ENCODE data around the gene IPPK.

The IPPK gene

DNA sequence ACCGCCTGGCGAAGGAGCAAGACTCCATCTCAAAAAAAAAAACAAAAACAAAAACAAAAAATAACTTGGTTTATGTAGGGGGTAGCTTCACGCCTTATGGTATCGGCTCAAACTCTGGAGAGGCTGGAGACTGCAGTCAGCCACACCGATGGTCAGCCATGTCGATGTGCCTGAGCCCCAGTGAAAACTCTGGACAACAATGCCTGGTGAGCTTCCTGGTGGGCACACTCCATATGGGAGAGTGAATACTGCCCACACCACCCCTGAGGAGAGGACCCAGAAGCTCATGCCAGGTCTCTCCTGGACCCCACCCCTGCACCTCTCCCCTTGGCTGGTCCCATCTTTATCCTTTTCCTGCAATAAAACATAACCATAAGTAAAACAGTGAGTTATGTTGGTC is 19.6 kb downstream of the IPPK start:
- peaks cover 42 to 45% of the 10 kb centered on the region in 2 donors for H3K36me3 ChIP-seq (ENCODE audit: control insufficient read depth in 2 of 2, insufficient read depth in 2 of 2, low read length in 2 of 2)
- no peaks in the 10 kb centered on the region for H3K9me3 ChIP-seq (ENCODE audit: control insufficient read depth in 2 of 2, low read length in 2 of 2)
- H3K4me1 ChIP-seq (ENCODE audit: control insufficient read depth in 2 of 2, insufficient read depth in 2 of 2, low read length in 2 of 2), result peaks cover 3 to 5% of the 10 kb centered on the region in 2 donors
- H3K27ac ChIP-seq (ENCODE audit: low read depth in 2 of 2, low read length in 2 of 2), result no peak overlapping the region
- no peaks in the 10 kb centered on the region for H3K27me3 ChIP-seq (ENCODE audit: control insufficient read depth in 2 of 2, insufficient read depth in 2 of 2, low read length in 2 of 2)
- H3K4me3 ChIP-seq (ENCODE audit: low read length in 2 of 2), result no peak overlapping the region
- no peak overlapping the region for H3K9ac ChIP-seq (ENCODE audit: low read depth in 1 of 2, low read length in 2 of 2)

- H3K27me3 ChIP-seq (ENCODE audit: control insufficient read depth in 2 of 2, insufficient read depth in 2 of 2, low read length in 2 of 2), result no peaks in the 10 kb centered on the region
- no peaks in the 10 kb centered on the region for H3K4me1 ChIP-seq (ENCODE audit: control insufficient read depth in 2 of 2, insufficient read depth in 2 of 2, low read length in 2 of 2)
- H3K27ac ChIP-seq (ENCODE audit: low read depth in 2 of 2, low read length in 2 of 2), result no peak overlapping the region
- peaks cover 45 to 50% of the 10 kb centered on the region in 2 donors for H3K36me3 ChIP-seq (ENCODE audit: control insufficient read depth in 2 of 2, insufficient read depth in 2 of 2, low read length in 2 of 2)
- H3K9me3 ChIP-seq (ENCODE audit: control insufficient read depth in 2 of 2, low read length in 2 of 2), result no peaks in the 10 kb centered on the region
- H3K4me3 ChIP-seq (ENCODE audit: low read length in 2 of 2), result no peak overlapping the region
- H3K9ac ChIP-seq (ENCODE audit: low read depth in 1 of 2, low read length in 2 of 2), result no peak overlapping the region
Measured at GRCh38 chr9:92649007-92649406, 20.9 kb downstream of the IPPK start.

DNA sequence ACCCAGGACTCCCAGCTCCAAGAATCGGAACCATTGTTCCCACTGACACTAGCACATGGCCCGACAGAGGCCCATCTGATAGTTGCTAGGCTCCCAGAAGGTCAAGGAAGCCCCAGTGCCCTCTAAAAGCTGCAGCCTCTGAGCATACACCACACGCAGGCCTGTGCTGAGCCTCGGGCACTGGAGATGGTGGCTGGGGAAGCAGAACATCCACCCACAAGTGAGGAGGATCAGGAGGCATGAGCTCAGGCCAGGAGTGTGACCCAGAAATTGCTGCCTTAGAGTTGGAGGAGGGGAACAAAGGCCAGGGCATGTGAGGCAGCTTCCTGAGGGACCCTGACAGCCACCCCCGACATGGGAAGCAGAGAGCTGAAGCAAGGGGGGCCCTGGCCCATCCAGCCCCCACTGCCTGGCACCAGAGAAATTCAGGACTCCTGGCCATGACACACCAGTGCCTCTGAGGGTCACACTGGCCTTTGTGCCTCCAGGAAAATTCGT is 21.4 kb downstream of the IPPK start:
- Histone ChIP-seq H3K9me3 (ENCODE audit: control insufficient read depth in 2 of 2, low read length in 2 of 2) (no peaks in the 10 kb centered on the region), H3K4me1 (ENCODE audit: control insufficient read depth in 2 of 2, insufficient read depth in 2 of 2, low read length in 2 of 2) (no peaks in the 10 kb centered on the region), H3K36me3 (ENCODE audit: control insufficient read depth in 2 of 2, insufficient read depth in 2 of 2, low read length in 2 of 2) (peaks cover 50 to 52% of the 10 kb centered on the region in 2 donors), H3K9ac (ENCODE audit: low read depth in 1 of 2, low read length in 2 of 2) (no peak overlapping the region), H3K4me3 (ENCODE audit: low read length in 2 of 2) (no peak overlapping the region), H3K27me3 (ENCODE audit: control insufficient read depth in 2 of 2, insufficient read depth in 2 of 2, low read length in 2 of 2) (no peaks in the 10 kb centered on the region), H3K27ac (ENCODE audit: low read depth in 2 of 2, low read length in 2 of 2) (no peak overlapping the region)

DNA sequence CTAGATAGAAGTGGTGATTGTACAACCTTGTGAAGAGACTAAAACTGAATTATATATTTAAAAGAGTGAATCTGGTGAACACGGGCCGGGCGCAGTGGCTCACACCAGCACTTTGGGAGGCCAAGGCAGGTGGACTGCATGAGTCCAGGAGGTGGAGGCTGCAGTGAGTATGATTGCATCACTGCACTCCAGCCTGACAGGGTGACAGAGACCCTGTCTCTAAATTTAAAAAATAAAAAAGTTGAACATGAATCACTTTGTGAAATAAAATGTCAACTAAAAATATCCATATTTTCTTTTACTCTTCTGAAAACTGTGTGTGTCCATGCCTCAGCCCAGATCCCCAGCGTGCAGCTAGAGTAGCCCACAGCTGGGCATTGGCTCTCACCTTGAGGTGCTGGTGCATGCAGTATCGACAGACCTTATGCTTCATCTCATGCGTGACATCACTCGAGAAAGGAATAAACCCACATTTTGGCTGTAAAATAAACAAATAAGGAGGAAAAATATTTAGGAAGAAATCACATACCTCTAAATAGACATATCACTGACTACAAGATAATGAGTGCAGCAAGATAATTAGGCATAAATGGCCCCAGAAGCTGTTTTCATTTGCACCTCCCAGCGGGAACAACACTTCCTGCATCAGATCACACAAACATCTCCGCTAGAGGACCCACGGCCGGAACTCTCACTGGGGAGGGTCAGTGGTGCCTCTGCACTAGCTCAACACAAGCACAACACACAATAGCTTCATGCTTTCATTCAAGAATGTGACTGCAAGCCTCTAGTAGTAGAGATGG is 22.1 kb downstream of the IPPK start:
- no peaks in the 10 kb centered on the region for H3K9me3 ChIP-seq (ENCODE audit: control insufficient read depth in 2 of 2, low read length in 2 of 2)
- H3K9ac ChIP-seq (ENCODE audit: low read depth in 1 of 2, low read length in 2 of 2), result no peak overlapping the region
- H3K4me1 ChIP-seq (ENCODE audit: control insufficient read depth in 2 of 2, insufficient read depth in 2 of 2, low read length in 2 of 2), result no peaks in the 10 kb centered on the region
- H3K27me3 ChIP-seq (ENCODE audit: control insufficient read depth in 2 of 2, insufficient read depth in 2 of 2, low read length in 2 of 2), result no peaks in the 10 kb centered on the region
- H3K36me3 ChIP-seq (ENCODE audit: control insufficient read depth in 2 of 2, insufficient read depth in 2 of 2, low read length in 2 of 2), result peaks cover 46 to 58% of the 10 kb centered on the region in 2 donors
- H3K27ac ChIP-seq (ENCODE audit: low read depth in 2 of 2, low read length in 2 of 2), result no peak overlapping the region
- no peak overlapping the region for H3K4me3 ChIP-seq (ENCODE audit: low read length in 2 of 2)

- Histone ChIP-seq H3K9me3 (ENCODE audit: control insufficient read depth in 2 of 2, low read length in 2 of 2) (no peaks in the 10 kb centered on the region), H3K27ac (ENCODE audit: low read depth in 2 of 2, low read length in 2 of 2) (no peak overlapping the region), H3K27me3 (ENCODE audit: control insufficient read depth in 2 of 2, insufficient read depth in 2 of 2, low read length in 2 of 2) (no peaks in the 10 kb centered on the region), H3K36me3 (ENCODE audit: control insufficient read depth in 2 of 2, insufficient read depth in 2 of 2, low read length in 2 of 2) (peaks cover 61 to 69% of the 10 kb centered on the region in 2 donors), H3K4me1 (ENCODE audit: control insufficient read depth in 2 of 2, insufficient read depth in 2 of 2, low read length in 2 of 2) (no peaks in the 10 kb centered on the region), H3K9ac (ENCODE audit: low read depth in 1 of 2, low read length in 2 of 2) (no peak overlapping the region), H3K4me3 (ENCODE audit: low read length in 2 of 2) (no peak overlapping the region)
Measured at GRCh38 chr9:92645041-92645440, 24.9 kb downstream of the IPPK start.

DNA sequence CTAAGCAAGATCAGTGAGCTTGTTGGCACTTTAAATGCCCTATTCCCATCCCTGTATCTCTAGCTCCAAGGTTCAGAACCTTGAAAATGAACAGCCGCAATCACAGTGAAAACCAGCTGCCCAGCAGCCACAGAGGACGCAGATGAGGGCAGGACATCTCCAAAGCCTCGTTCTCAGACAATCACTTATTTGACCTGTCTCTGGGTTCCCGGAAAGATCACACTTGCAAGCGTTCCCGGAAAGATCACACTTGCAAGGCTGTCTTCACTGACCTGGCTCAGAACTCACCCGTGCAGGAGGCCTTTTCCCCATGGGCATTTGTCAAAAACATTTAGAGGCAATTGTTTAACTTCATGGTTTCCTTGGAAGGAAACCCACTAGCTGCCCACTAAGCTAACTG is 25.7 kb downstream of the IPPK start:
- Histone ChIP-seq H3K27ac (ENCODE audit: low read depth in 2 of 2, low read length in 2 of 2) (no peak overlapping the region), H3K4me3 (ENCODE audit: low read length in 2 of 2) (no peak overlapping the region), H3K9me3 (ENCODE audit: control insufficient read depth in 2 of 2, low read length in 2 of 2) (no peaks in the 10 kb centered on the region), H3K27me3 (ENCODE audit: control insufficient read depth in 2 of 2, insufficient read depth in 2 of 2, low read length in 2 of 2) (no peaks in the 10 kb centered on the region), H3K4me1 (ENCODE audit: control insufficient read depth in 2 of 2, insufficient read depth in 2 of 2, low read length in 2 of 2) (no peaks in the 10 kb centered on the region), H3K9ac (ENCODE audit: low read depth in 1 of 2, low read length in 2 of 2) (no peak overlapping the region), H3K36me3 (ENCODE audit: control insufficient read depth in 2 of 2, insufficient read depth in 2 of 2, low read length in 2 of 2) (peaks cover 58 to 69% of the 10 kb centered on the region in 2 donors)

DNA sequence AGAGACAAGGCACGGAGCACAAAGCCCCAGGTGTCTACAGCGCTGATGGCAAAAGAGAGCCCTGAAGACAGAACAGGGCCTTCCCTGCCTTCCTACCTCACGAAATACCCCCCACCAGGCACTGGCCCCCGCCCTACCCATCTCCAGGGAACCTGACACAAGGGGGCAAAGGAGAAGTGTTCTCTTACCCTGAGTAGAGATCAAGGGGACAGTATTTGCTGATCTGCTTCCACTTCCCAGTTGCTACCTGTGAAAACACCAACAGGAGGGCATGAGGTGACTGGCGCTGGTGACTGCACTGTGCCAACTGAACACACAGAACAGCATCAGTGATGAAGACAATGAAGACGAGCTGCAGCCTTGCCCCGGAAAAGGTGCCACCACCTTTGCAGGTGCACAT is 27.4 kb downstream of the IPPK start:
- no peak overlapping the region for H3K9ac ChIP-seq (ENCODE audit: low read depth in 1 of 2, low read length in 2 of 2)
- no peaks in the 10 kb centered on the region for H3K4me1 ChIP-seq (ENCODE audit: control insufficient read depth in 2 of 2, insufficient read depth in 2 of 2, low read length in 2 of 2)
- no peak overlapping the region for H3K27ac ChIP-seq (ENCODE audit: low read depth in 2 of 2, low read length in 2 of 2)
- H3K36me3 ChIP-seq (ENCODE audit: control insufficient read depth in 2 of 2, insufficient read depth in 2 of 2, low read length in 2 of 2), result peaks cover 44 to 67% of the 10 kb centered on the region in 2 donors
- no peak overlapping the region for H3K4me3 ChIP-seq (ENCODE audit: low read length in 2 of 2)
- H3K27me3 ChIP-seq (ENCODE audit: control insufficient read depth in 2 of 2, insufficient read depth in 2 of 2, low read length in 2 of 2), result no peaks in the 10 kb centered on the region
- H3K9me3 ChIP-seq (ENCODE audit: control insufficient read depth in 2 of 2, low read length in 2 of 2), result no peaks in the 10 kb centered on the region

DNA sequence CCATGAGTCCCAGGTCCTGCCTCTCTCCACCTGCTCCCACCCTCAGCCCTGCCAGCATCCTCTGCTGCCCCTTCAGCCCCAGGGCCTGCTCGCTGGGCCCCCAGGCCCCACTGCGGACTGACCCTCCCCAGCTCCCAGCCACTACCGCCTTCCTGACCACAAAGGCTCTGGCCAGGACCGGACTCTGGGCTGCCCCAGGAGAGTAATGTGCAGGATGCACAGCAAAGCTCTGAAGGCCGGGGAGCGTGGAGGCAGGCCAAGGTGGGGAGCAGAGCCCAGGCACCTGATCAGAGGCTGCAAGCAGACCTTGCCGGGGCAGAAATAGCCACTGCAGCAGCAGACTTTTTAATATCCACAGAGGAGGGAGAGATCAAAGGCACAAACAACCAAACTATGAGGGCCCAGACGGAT is 27.9 kb downstream of the IPPK start:
- H3K27ac ChIP-seq (ENCODE audit: low read depth in 2 of 2, low read length in 2 of 2), result no peak overlapping the region
- no peak overlapping the region for H3K9ac ChIP-seq (ENCODE audit: low read depth in 1 of 2, low read length in 2 of 2)
- no peaks in the 10 kb centered on the region for H3K9me3 ChIP-seq (ENCODE audit: control insufficient read depth in 2 of 2, low read length in 2 of 2)
- no peaks in the 10 kb centered on the region for H3K4me1 ChIP-seq (ENCODE audit: control insufficient read depth in 2 of 2, insufficient read depth in 2 of 2, low read length in 2 of 2)
- H3K36me3 ChIP-seq (ENCODE audit: control insufficient read depth in 2 of 2, insufficient read depth in 2 of 2, low read length in 2 of 2), result peaks cover 39 to 70% of the 10 kb centered on the region in 2 donors
- H3K27me3 ChIP-seq (ENCODE audit: control insufficient read depth in 2 of 2, insufficient read depth in 2 of 2, low read length in 2 of 2), result no peaks in the 10 kb centered on the region
- no peak overlapping the region for H3K4me3 ChIP-seq (ENCODE audit: low read length in 2 of 2)

- Histone ChIP-seq H3K9me3 (ENCODE audit: control insufficient read depth in 2 of 2, low read length in 2 of 2) (no peaks in the 10 kb centered on the region), H3K9ac (ENCODE audit: low read depth in 1 of 2, low read length in 2 of 2) (no peak overlapping the region), H3K27me3 (ENCODE audit: control insufficient read depth in 2 of 2, insufficient read depth in 2 of 2, low read length in 2 of 2) (no peaks in the 10 kb centered on the region), H3K4me1 (ENCODE audit: control insufficient read depth in 2 of 2, insufficient read depth in 2 of 2, low read length in 2 of 2) (no peaks in the 10 kb centered on the region), H3K36me3 (ENCODE audit: control insufficient read depth in 2 of 2, insufficient read depth in 2 of 2, low read length in 2 of 2) (peaks cover 39 to 69% of the 10 kb centered on the region in 2 donors), H3K4me3 (ENCODE audit: low read length in 2 of 2) (no peak overlapping the region), H3K27ac (ENCODE audit: low read depth in 2 of 2, low read length in 2 of 2) (no peak overlapping the region)
Measured at GRCh38 chr9:92641092-92641809, 28.7 kb downstream of the IPPK start.

- Histone ChIP-seq H3K27me3 (ENCODE audit: control insufficient read depth in 2 of 2, insufficient read depth in 2 of 2, low read length in 2 of 2) (no peaks in the 10 kb centered on the region), H3K4me1 (ENCODE audit: control insufficient read depth in 2 of 2, insufficient read depth in 2 of 2, low read length in 2 of 2) (no peaks in the 10 kb centered on the region), H3K27ac (ENCODE audit: low read depth in 2 of 2, low read length in 2 of 2) (no peak overlapping the region), H3K4me3 (ENCODE audit: low read length in 2 of 2) (no peak overlapping the region), H3K9me3 (ENCODE audit: control insufficient read depth in 2 of 2, low read length in 2 of 2) (no peaks in the 10 kb centered on the region), H3K36me3 (ENCODE audit: control insufficient read depth in 2 of 2, insufficient read depth in 2 of 2, low read length in 2 of 2) (peaks cover 33 to 70% of the 10 kb centered on the region in 2 donors), H3K9ac (ENCODE audit: low read depth in 1 of 2, low read length in 2 of 2) (no peak overlapping the region)
Measured at GRCh38 chr9:92640398-92641091, 29.4 kb downstream of the IPPK start.

Measured in mucosa of rectum (tissue), 2 donors.